HEK293T (cell line): ENCODE results near the gene SAMMSON.

Experiments used
- BHLHE40 ChIP-seq: fragments of 450-650 bp; IDR thresholded peaks from 2 replicates; pipeline ENCODE4 v1.6.1; 2016; ENCODE audit warnings: mild to moderate bottlenecking, moderate library complexity, borderline replicate concordance
- CTBP1 ChIP-seq: fragments of 450-650 bp; IDR thresholded peaks from 2 replicates; pipeline ENCODE4 v1.6.1; 2016; ENCODE audit warnings: borderline replicate concordance
- ELF4 ChIP-seq: fragments of 450-650 bp; IDR thresholded peaks from 2 replicates; pipeline ENCODE4 v1.6.1; 2017; ENCODE audit warnings: antibody characterized with exemption
- FOXA1 ChIP-seq: fragments of 450-650 bp; IDR thresholded peaks from 2 replicates; pipeline ENCODE4 v1.6.1; 2016; ENCODE audit warnings: mild to moderate bottlenecking
- FOXK2 ChIP-seq: fragments of 450-650 bp; IDR thresholded peaks from 2 replicates; pipeline ENCODE4 v1.6.1; 2016; ENCODE audit warnings: mild to moderate bottlenecking
- FOXM1 ChIP-seq: fragments of 450-650 bp; IDR thresholded peaks from 2 replicates; pipeline ENCODE4 v1.6.1; 2017; ENCODE audit warnings: mild to moderate bottlenecking, borderline replicate concordance
- HDGF ChIP-seq: fragments of 450-650 bp; IDR thresholded peaks from 2 replicates; pipeline ENCODE4 v1.6.1; 2017; ENCODE audit warnings: antibody characterized with exemption, borderline replicate concordance
- LEF1 ChIP-seq: fragments of 450-650 bp; IDR thresholded peaks from 2 replicates; pipeline ENCODE4 v1.6.1; 2017; ENCODE audit warnings: mild to moderate bottlenecking, borderline replicate concordance
- NFRKB ChIP-seq: fragments of 450-650 bp; IDR thresholded peaks from 2 replicates; pipeline ENCODE4 v1.6.1; 2016; ENCODE audit warnings: mild to moderate bottlenecking, moderate library complexity
- SP1 ChIP-seq: fragments of 450-650 bp; IDR thresholded peaks from 2 replicates; pipeline ENCODE4 v1.6.1; 2017
- SUZ12 ChIP-seq: fragments of 450-650 bp; IDR thresholded peaks from 2 replicates; pipeline ENCODE4 v1.6.1; 2016; ENCODE audit warnings: mild to moderate bottlenecking
- TARDBP ChIP-seq: fragments of 450-650 bp; IDR thresholded peaks from 2 replicates; pipeline ENCODE4 v1.6.1; 2016
- TF ChIP-seq, protein P1 (sequence below): fragments of 450-650 bp; IDR thresholded peaks from 2 replicates; pipeline ENCODE4 v1.6.1; 2016

GRCh38 chr3:70108546-70108945, 109.0 kb downstream of the SAMMSON start:
- no peak for TF ChIP-seq FOXK2
- TF ChIP-seq ELF4: no peak
- TF ChIP-seq SUZ12: no peak
- no peak for TF ChIP-seq FOXM1
- no peak for TF ChIP-seq SP1
- no peak for TF ChIP-seq TARDBP
- no peak for TF ChIP-seq BHLHE40
- no peak for TF ChIP-seq LEF1
- no peak for TF ChIP-seq FOXA1
- TF ChIP-seq, protein P1, sequence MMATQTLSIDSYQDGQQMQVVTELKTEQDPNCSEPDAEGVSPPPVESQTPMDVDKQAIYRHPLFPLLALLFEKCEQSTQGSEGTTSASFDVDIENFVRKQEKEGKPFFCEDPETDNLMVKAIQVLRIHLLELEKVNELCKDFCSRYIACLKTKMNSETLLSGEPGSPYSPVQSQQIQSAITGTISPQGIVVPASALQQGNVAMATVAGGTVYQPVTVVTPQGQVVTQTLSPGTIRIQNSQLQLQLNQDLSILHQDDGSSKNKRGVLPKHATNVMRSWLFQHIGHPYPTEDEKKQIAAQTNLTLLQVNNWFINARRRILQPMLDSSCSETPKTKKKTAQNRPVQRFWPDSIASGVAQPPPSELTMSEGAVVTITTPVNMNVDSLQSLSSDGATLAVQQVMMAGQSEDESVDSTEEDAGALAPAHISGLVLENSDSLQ: no peak
- TF ChIP-seq CTBP1: no peak
- TF ChIP-seq NFRKB: no peak
- no peak for TF ChIP-seq HDGF
